GM12892 (cell line): ENCODE data around the gene SOAT1.

ENCODE experiments used
- DNase-seq: peaks from one replicate; pipeline ENCODE4 v3.0.0; 2011; ENCODE audit not compliant: insufficient read length
- FAIRE-seq: peaks from 2 replicates; lab custom pipeline; 2011; peaks lifted over from hg19 to GRCh38; lab: Jason Lieb, UNC
- POLR2A ChIP-seq: IDR thresholded peaks from 2 replicates; pipeline ENCODE4 v1.6.1; 2011; ENCODE audit warnings: low read depth, low read length, control low read depth
- POLR2AphosphoS5 ChIP-seq: IDR thresholded peaks from 2 replicates; pipeline ENCODE4 v1.6.1; 2011; ENCODE audit warnings: low read depth, low read length, control low read depth
- TAF1 ChIP-seq: IDR thresholded peaks from 2 replicates; pipeline ENCODE4 v1.6.1; 2011; ENCODE audit warnings: low read depth, mild to moderate bottlenecking, control low read depth, low read length, borderline replicate concordance

The SOAT1 gene

DNA sequence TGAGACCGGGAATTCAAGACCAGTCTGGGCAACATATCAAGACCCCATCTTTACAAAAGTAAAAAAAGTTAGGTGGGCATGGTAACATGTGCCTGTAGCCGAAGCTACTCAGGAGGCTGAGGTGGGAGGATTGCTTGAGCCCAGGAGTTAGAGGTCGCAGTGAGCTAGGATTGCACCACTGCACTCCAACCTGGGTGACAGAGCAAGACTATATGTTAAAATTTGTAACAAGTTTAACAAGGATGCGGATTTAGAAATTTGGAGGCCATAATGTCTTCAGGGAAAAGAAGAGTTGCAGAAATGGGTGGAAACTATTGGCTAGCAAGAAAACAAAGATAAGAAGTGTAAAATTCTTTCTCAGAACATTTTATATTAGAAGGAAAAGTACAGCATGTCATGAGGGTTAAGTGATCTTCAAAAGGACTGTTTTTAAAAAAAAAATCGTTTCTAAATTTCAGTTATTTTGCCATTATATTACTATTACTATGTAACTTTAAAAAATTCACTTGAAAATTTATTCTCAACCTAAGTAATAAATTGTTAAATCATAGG lies 17.6 kb downstream of the SOAT1 start:
- TF ChIP-seq POLR2A, result no peak
- no peak for TF ChIP-seq TAF1
- no peak for TF ChIP-seq POLR2AphosphoS5
- DNase-seq, result no peak
- no peak for FAIRE-seq

- FAIRE-seq, result no peak
- no peak for TF ChIP-seq POLR2A
- no peak for TF ChIP-seq POLR2AphosphoS5
- TF ChIP-seq TAF1, result no peak
- no peak for DNase-seq
Observed at GRCh38 chr1:179313004-179313403, 19.4 kb downstream of the SOAT1 start.

DNA sequence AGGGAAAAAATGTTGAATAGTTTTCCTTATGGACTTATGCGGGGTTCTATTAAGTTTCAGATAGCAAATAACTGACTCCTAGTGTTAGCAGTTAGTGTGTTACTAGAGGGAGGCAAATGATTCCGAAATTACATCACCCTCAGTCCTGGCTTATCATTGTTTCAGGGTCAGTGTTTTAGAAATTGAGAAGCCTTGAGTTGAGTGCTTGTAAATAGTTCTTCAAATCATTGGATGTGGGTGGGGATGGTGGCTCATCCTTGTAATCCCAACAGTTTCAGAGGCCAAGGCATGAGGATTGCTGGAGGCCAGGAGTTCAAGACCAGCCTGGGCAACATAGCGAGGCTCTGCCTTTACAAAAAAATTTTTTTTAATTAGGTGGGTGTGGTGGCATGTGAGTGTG lies 21.3 kb downstream of the SOAT1 start:
- TF ChIP-seq POLR2A, result no peak
- no peak for TF ChIP-seq TAF1
- no peak for FAIRE-seq
- DNase-seq, result no peak

GRCh38 chr1:179318491-179318890 lies 24.9 kb downstream of the SOAT1 start:
- DNase-seq, result no peak
- FAIRE-seq, result no peak
- TF ChIP-seq POLR2A (no peak), TAF1 (no peak), POLR2AphosphoS5 (no peak)

DNA sequence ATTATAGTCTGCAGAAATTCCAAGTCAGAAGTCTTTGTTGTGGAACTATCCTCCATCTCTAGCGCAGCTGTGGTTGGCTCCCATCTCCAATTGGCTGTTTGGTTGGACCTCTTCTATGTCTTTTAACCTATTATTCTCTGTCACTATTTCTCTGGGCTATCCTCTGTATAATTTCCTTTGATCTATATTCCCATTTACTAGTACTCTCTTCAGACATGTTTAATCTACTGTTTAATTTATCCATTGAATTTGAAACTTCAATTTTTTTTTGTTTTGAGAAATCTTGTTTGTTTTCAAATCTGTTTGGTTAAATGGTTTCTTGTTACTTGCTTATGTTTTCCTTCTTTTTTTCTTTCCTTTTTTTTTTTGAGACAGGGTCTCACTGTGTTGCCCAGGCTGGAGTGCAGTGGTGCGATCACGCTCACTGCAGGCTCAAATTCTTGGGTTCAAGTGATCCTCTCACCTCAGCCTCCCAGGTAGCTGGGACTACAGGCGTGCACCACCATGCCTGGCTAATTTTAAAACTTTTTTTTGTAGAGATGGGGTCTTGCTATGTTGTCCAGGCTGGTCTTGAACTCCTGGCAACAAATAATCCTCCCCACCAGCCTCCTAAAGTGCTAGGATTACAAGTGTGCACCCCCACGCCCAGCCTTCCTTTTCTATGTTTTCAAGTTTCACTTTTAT lies 28.1 kb downstream of the SOAT1 start:
- no peak for TF ChIP-seq POLR2AphosphoS5
- no peak for TF ChIP-seq POLR2A
- no peak for TF ChIP-seq TAF1
- no peak for DNase-seq
- FAIRE-seq, result no peak

DNA sequence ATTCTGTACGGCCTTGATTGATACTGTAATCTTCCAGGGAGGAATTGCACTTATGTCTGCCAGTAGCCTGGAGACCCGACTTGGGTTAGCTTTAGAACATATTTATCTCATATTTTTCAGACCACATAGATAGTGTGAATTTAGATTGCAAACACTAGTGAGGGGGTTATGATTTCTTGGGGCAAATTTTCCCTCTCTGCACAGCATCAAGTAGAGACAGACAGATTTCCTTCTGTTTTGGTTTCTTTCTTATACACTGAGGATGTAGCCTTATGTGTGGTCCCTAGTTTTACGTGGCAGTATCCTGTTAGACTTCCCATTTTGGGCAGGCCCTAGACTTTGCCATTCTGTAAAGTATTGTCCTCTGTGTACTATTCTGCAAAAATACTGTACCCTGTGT lies 29.0 kb downstream of the SOAT1 start:
- FAIRE-seq (no peak), DNase-seq (no peak)
- no peak for TF ChIP-seq POLR2AphosphoS5
- TF ChIP-seq TAF1, result no peak
- no peak for TF ChIP-seq POLR2A

DNA sequence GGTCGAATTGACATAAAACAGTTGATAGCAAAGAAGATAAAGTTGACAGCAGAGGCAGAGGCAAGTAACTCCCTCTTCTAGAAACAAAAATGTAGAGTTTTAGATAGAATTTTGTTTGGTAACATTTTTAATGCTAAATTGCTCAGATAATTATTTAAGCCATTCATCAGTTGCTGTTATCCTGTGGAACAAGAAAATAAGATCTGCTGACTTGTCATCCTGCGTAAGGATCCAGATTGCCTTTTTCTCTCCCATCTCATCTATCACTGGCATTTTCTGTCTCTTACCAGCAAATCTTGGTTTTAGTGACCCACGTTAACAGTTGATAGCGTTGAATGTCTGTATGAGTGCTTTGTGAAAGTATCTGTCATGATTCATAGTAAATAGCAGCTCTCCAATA lies 29.8 kb downstream of the SOAT1 start:
- DNase-seq, result no peak
- FAIRE-seq, result no peak
- TF ChIP-seq TAF1, result no peak
- no peak for TF ChIP-seq POLR2AphosphoS5
- no peak for TF ChIP-seq POLR2A

DNA sequence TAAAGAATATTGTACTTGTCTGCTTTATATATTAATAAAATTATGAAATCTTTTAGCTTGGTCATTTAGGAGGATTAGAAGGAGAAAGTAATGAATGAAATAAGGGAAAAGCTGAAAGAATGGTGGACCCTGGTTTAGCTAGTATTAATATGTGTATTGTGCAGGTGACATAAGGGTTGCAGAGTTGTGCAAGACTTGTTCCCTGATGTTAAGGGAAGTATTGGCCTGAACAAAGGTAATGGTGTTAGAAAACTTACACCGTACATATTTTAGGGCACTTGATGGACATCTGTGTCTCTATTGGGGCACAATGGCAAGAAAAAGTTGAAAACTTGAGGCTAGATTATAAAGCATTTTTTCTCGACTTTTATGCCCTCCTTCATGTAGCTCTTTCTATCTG lies 32.2 kb downstream of the SOAT1 start:
- FAIRE-seq (no peak), DNase-seq (no peak)
- TF ChIP-seq POLR2AphosphoS5 (no peak), TAF1 (no peak), POLR2A (no peak)

- no peak for TF ChIP-seq TAF1
- TF ChIP-seq POLR2AphosphoS5, result no peak
- TF ChIP-seq POLR2A, result no peak
- FAIRE-seq (no peak), DNase-seq (no peak)
Observed at GRCh38 chr1:179326746-179327145, 33.1 kb downstream of the SOAT1 start.

DNA sequence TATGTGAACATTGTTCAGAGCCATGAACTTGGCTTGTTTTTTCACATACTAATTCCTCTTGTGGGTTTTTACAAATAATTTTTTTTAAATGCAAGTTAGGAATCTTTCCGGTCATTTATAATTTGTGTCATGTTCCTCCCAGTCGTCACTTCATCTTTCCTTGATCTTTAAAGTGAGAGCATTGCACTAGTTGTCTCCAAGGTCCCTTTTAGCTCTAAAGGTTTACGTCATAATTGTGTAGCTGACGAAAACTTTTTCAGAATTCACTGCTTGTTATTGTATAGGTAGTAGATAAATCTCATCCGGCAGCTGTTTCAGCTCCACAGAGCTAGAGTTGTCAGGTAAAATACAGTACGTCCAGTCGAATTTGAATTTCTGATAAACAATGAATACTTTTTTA lies 33.6 kb downstream of the SOAT1 start:
- FAIRE-seq (no peak), DNase-seq (no peak)
- TF ChIP-seq POLR2AphosphoS5 (no peak), POLR2A (no peak), TAF1 (no peak)

- no peak for FAIRE-seq
- TF ChIP-seq TAF1 (no peak), POLR2AphosphoS5 (no peak), POLR2A (no peak)
- DNase-seq, result no peak
Observed at GRCh38 chr1:179327679-179328078, 34.1 kb downstream of the SOAT1 start.

GRCh38 chr1:179329862-179330261 lies 36.3 kb downstream of the SOAT1 start:
- FAIRE-seq (no peak), DNase-seq (no peak)
- TF ChIP-seq TAF1 (no peak), POLR2A (no peak), POLR2AphosphoS5 (no peak)
